Lower leg skin (tissue), 3 donors: ENCODE results near the gene KRT74.

Experiments used
- POLR2A ChIP-seq, 2 donors: fragments of 450-650 bp; IDR thresholded peaks; one replicate each; pipeline ENCODE4 v1.6.1; 2016 to 2017; ENCODE audit warnings: antibody characterized with exemption in 2 of 2, mild to moderate bottlenecking in 1 of 2, moderate library complexity in 1 of 2
- TF ChIP-seq, protein P1 (sequence below), 3 donors: fragments of 450-650 bp; IDR thresholded peaks; one replicate each; pipeline ENCODE4 v1.5.1; 2016; ENCODE audit warnings: antibody characterized with exemption in 3 of 3, mild to moderate bottlenecking in 3 of 3, moderate library complexity in 2 of 3

DNA sequence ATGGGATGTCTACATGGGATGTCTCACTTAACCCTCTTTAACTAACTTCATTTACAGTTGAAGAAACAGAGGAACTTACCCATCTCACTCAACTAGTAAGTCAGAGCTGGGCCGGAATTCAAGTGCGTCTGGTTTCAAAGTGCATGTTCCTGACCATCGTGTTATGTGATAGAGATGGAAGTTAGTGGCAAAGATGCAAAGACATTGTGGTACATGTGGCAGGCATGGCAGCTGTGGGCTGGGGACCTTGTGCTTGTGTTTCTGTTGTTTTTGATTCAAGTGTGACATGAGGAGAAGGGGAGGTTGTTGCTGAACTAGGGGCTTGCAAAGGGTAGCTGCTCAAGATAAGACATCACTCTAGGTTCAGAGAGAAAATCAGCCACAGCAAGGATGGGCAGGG lies 2.3 kb upstream of the KRT74 start:
- TF ChIP-seq, protein P1, sequence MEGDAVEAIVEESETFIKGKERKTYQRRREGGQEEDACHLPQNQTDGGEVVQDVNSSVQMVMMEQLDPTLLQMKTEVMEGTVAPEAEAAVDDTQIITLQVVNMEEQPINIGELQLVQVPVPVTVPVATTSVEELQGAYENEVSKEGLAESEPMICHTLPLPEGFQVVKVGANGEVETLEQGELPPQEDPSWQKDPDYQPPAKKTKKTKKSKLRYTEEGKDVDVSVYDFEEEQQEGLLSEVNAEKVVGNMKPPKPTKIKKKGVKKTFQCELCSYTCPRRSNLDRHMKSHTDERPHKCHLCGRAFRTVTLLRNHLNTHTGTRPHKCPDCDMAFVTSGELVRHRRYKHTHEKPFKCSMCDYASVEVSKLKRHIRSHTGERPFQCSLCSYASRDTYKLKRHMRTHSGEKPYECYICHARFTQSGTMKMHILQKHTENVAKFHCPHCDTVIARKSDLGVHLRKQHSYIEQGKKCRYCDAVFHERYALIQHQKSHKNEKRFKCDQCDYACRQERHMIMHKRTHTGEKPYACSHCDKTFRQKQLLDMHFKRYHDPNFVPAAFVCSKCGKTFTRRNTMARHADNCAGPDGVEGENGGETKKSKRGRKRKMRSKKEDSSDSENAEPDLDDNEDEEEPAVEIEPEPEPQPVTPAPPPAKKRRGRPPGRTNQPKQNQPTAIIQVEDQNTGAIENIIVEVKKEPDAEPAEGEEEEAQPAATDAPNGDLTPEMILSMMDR (IDR thresholded peaks at IDR 0.05), result no peak
- no peak for TF ChIP-seq POLR2A (IDR thresholded peaks at IDR 0.05)
